Ureter (tissue), 1 donor: ENCODE measurements around the gene NGEF. TPM values are rescaled to one million over a fixed set of nuclear protein-coding genes. Genes with fewer than 3 reads are reported as not detected.
"Not testable (repeated sequence)": the region's sequence is repeated elsewhere in the genome, so short reads cannot be mapped to it uniquely, and the experiment has no call there.

Experiments used
- DNase-seq: peaks from one replicate; pipeline ENCODE4 v3.0.0-alpha.2; 2020; ENCODE audit warnings: low spot score
- total RNA-seq: library from RNA; stranded (reverse); gene quantifications from one replicate; pipeline ENCODE4 v1.2.4, GENCODE V29; 2023
- donor health status: DM: yes; HTN: yes; CAD: no.

Gene NGEF
- total RNA-seq, 1 donor from 2014 or later: 8.1 TPM

- no peak for DNase-seq
These were observed 85.1 kb downstream of the NGEF start for GRCh38 chr2:232927793-232928550.

GRCh38 chr2:232927032-232927792, 85.8 kb downstream of the NGEF start:
- no peak for DNase-seq

GRCh38 chr2:232926431-232926939, 86.6 kb downstream of the NGEF start:
- no peak for DNase-seq

DNA sequence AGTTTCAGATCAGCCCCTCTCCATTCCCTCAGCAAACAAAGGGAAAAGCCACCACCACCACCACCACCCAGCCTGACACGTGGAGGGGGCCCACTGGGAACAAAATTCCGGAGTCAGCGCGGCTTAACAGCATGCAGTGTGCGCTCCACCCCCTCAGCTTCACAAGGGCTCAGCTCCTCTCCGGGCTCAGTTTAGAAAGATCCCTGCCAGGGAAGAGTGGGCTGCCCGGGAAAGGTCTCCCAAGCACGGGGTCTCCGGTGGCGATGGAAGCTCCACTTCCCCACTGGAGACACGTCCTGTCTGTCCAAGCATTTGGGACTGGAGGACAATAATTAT, 87.3 kb downstream of the NGEF start:
- no peak for DNase-seq

DNA sequence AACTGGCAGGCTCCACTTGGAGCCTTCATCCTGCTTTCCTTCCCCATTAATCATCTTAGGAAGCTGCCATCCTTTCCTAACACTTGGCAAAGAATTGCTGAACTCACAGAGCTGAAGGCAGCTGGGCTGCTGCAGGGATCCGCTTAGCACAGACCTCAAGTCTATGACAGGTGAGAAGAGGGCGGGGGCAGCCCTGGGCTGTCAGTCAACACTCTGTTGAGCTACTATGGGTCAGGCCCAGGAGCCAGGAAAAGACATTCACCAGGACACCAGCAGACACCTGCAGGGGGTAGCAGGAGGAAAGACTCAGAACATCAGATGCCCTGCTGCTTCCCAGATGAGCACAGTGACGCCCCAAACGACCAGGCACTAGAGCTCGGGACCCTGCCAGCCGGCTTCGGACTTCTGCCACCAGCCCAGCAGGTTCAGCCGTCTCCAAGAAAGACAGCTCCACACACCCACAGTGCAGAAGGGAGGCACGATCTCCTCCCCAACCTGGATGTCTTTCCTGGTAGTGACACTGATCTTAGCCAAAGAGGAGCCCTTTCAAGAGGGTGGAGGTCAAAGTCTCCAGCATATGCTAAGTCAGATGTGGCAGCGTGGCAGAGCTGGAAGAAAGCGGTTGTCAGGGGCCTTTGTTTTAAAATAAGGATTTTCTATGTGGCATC, 87.8 kb downstream of the NGEF start:
- no peak for DNase-seq

DNA sequence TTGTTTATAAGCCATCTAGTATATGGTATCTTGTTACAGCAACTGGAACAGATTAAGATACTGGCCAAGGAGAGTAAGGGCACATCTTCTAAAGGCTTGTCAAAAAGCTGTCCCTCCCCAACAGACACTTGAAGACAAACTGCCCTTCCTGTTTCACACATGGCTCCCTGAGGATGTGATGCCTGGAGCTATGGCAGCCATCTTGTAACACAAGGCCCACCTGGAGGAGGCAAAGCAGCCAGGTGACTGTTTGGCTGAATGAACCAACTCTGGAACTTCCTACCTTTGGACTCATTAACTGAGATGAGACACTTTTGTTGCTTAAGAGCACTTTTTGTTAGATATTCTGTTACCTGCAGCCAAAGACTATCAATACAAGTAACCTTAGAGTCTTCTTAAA, 88.6 kb downstream of the NGEF start:
- no peak for DNase-seq

DNA sequence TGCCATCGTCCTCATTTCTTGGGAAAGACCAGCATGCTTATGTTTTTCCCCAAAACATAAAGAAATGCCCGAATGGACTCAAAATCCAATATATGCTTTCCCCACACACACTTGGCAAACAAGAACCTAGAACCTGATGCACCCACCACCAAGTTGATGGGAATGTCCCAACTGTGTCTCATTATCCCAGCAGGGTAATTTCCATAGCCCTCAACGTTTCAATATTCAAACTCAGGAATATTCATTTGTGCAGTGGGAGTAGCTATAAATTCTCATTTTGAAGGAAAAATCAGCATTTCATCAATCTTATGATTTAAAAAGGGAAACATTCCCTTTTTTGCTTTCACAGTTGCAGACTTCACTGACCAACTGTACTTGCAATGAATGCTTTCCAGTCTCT, 92.3 kb downstream of the NGEF start:
- DNase-seq: no peak

DNA sequence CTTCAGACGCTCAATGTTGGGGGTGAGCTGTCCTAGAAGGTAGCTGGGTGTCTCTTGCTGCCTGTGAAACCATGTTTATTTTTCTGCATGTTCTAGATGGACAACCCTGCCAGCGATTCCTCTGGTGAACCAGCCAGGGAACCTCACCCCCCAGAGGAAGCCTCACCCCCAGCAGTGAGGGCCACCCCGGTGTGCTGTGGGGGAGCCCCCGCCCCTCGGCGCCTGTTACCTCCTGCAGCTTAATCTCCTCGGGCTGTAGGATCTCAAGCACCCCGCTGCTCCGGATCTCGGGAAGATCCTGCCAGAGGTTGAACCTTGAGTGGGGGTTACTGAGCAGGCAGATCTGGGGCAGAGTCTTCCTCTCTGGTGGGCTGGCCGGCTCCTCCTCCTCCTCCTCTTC, 93.0 kb downstream of the NGEF start:
- no peak for DNase-seq

DNA sequence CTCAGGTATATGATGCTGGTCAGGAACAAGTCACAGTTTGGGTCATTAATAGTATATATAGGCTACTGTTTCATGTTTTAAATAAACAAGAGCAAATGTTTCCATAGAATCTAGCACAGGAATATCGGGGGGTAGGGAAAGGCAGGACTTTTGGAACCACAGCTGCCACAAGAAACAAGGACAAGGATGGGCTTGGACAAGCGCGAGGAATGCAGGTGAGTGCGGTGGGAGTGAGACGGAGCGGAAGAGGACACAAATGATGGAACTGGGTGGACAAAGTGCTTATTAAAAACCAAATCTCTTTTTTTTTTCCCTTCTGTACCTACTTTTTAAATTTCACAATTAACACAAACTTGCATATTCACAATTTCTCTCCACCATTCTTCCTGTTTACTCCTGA, 93.9 kb downstream of the NGEF start:
- no peak for DNase-seq

DNA sequence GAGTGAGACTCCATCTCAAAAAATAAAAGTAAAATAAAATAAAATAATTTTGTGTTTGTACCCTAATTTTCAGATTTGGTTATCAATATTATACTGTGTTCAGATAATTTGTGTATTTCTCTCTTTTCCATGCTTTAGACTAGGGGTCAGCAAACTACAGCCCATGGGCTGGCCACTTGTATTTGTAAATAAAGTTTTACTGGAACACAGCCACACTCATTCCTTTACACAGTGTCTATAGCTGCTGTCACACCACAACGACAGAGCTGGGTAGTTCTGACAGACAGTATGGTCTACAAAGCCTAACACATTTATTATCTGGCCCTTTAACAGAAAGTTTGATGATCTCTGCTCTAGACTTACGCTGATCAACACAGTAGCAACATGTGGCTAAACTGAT, 99.2 kb downstream of the NGEF start:
- no peak for DNase-seq

DNA sequence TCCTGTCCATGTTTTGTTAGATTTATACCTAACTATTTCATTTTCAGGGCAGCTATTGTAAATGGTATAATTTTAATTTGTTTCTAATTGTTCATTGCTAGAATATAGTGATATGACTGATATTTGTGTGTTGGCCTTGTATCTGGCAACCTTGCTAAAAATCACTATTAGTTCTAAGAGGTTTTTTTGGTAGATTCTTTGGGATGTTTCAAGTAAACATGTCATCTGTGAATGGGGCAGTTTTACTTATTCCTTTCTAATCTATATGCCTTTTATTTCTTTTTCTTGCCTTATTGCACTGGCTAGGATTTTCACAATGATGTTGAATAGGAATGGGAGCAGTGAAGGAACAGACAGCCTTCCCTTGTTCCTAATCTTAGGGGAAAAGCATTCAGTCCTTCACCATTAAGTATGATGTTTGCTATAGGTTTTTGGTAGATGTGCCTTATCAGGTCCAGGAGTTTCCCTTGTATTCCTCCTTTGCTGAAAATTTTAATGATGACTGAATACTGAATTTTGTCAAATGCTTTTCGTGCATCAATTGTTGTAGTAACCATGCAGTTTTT, 101.3 kb downstream of the NGEF start:
- no peak for DNase-seq

DNA sequence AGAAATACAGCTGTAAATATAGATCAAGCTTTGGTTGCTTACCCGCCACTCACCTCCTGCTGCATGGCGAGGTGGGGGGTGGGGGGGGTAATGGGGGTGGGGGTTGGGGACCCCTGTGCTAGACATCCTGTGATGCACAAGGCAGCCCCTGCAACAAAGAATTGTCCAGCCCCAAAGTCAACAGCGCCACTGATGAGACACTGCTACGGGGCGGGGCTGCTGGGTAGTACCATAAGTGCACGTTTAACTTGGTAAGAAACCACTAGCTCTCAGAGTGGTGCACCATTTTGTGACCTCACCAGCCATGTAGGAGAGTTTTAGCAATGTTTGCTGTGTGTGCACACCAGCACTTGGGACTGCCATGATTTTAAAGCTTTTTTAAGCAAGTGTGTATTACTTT, 102.7 kb downstream of the NGEF start:
- no peak for DNase-seq

- DNase-seq: no peak
These were observed 104.4 kb downstream of the NGEF start for GRCh38 chr2:232908695-232909094.

DNA sequence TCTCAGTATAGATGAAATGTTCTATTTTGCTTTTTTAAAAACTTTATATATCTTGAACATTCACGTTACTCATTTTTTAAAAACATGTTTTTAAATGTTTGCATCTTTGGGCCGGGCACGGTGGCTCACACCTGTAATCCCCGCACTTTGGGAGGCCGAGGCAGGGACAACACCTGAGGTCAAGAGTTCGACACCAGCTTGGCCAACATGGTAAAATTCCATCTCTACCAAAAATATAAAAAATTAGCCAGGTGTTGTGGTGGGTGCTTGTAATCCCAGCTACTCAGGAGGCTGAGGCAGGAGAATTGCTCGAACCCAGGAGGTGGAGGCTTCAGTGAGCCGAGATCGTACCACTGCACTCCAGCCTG, 105.4 kb downstream of the NGEF start:
- DNase-seq: not testable (repeated sequence)

GRCh38 chr2:232906867-232907717, 106.0 kb downstream of the NGEF start:
- DNase-seq: not testable (repeated sequence)

GRCh38 chr2:232903989-232904388, 109.1 kb downstream of the NGEF start:
- DNase-seq: no peak

- no peak for DNase-seq
These were observed 111.1 kb downstream of the NGEF start for GRCh38 chr2:232901736-232902578.

DNA sequence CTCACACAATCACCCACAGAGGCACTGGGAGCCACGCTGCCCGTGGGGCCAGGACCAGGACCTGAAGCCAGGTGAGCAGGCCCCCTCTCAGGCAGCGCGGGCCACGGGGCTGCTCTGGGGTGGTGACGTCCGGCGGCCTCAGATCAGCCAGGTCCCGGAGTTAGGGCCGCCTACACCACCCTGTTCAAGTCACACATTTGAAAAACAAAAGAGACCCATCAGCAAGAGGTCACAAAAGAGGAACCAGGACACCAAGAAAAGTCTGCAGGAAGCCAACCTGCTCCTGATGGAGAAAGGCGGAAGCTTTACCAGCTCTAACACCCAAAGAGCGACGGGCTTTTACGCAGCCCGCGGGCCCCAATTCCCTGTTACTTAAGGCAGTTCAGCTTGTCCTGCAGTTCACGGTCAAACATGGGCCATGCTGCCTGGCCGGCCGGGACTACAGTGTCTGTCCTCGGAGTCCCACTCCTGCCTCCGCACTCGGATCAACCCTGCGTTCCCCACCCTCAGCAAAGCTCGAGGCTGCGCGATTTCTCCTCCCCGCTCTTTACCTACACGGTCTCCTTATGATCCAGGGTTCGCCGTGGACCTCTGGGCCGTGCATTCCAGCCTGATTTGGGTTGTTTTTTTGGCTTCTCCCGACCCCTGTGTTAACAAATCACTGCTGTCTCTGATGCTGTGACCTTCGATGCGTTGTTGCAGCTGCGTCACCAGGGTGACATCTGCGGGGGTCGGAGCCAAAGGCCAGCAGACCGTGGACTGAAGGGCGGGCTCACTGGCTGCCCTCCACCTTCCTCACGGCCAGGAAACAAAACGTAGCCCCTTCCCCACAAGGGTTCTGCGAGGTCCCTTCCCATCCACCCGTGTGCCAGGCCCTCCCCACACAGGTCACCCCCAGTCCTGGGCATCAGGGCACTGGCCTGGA, 112.0 kb downstream of the NGEF start:
- DNase-seq: no peak
